Mesenchymal stem cell (in vitro differentiated cells and primary cell): ENCODE data around the gene EEFSEC.

Source experiments
- DNase-seq: peaks from one replicate; pipeline ENCODE4 v3.0.0-alpha.2; 2013
- H2AFZ ChIP-seq: one replicate; pipeline ENCODE4 v1.6.1; 2013; ENCODE audit warnings: low read depth, mild to moderate bottlenecking, control low read depth, inconsistent platforms, low read length, moderate library complexity
- H2AK5ac ChIP-seq: 2 replicates; pipeline ENCODE4 v1.6.1; 2013; ENCODE audit warnings: low read length, moderate library complexity, mild to moderate bottlenecking, inconsistent platforms; ENCODE audit not compliant: severe bottlenecking
- H2BK120ac ChIP-seq: one replicate; pipeline ENCODE4 v1.6.1; 2013; ENCODE audit warnings: low read depth, mild to moderate bottlenecking, inconsistent platforms, low read length, moderate library complexity
- H2BK12ac ChIP-seq, 2 experiments: one replicate each; pipeline ENCODE4 v1.6.1; 2013; ENCODE audit warnings: inconsistent platforms in 2 of 2, low read length in 2 of 2, mild to moderate bottlenecking in 2 of 2, moderate library complexity in 2 of 2, control low read depth in 1 of 2
- H2BK15ac ChIP-seq: one replicate; pipeline ENCODE4 v1.6.1; 2013; ENCODE audit warnings: mild to moderate bottlenecking, low read depth, inconsistent platforms; ENCODE audit not compliant: poor library complexity, severe bottlenecking
- H2BK5ac ChIP-seq: 2 replicates; pipeline ENCODE4 v1.6.1; 2013; ENCODE audit warnings: low read depth, mild to moderate bottlenecking, low read length, control low read depth, inconsistent platforms; ENCODE audit not compliant: poor library complexity, severe bottlenecking
- H3K14ac ChIP-seq, 2 experiments: one replicate each; pipeline ENCODE4 v1.6.1; 2013; ENCODE audit warnings: inconsistent platforms in 2 of 2, low read length in 2 of 2, control low read depth in 1 of 2, mild to moderate bottlenecking in 1 of 2, moderate library complexity in 1 of 2
- H3K18ac ChIP-seq, 2 experiments: one replicate each; pipeline ENCODE4 v1.6.1; 2013; ENCODE audit warnings: inconsistent platforms in 2 of 2, low read length in 2 of 2, control low read depth in 1 of 2, low read depth in 1 of 2, mild to moderate bottlenecking in 1 of 2
- H3K23ac ChIP-seq, 2 experiments: one replicate each; pipeline ENCODE4 v1.6.1; 2013; ENCODE audit warnings: inconsistent platforms in 2 of 2, low read length in 2 of 2, mild to moderate bottlenecking in 2 of 2, moderate library complexity in 2 of 2, control low read depth in 1 of 2
- H3K27ac ChIP-seq: 2 replicates; pipeline ENCODE4 v1.5.1; 2013; ENCODE audit warnings: mild to moderate bottlenecking, moderate library complexity, low read length, control low read depth, inconsistent platforms; ENCODE audit not compliant: poor library complexity, severe bottlenecking
- H3K27me3 ChIP-seq, 2 experiments: 2 replicates each; pipeline versions ENCODE4 v1.6.1 to v1.7.0; 2013; ENCODE audit warnings: low read length in 2 of 2, mild to moderate bottlenecking in 2 of 2, moderate library complexity in 2 of 2, control low read depth in 1 of 2, inconsistent platforms in 1 of 2; ENCODE audit not compliant: control insufficient read depth in 1 of 2, insufficient read depth in 1 of 2
- H3K36me3 ChIP-seq, 2 experiments: 2 replicates each; pipeline versions ENCODE4 v1.6.1 to v1.7.0; 2013; ENCODE audit warnings: low read length in 2 of 2, control low read depth in 1 of 2, inconsistent platforms in 1 of 2, low read depth in 1 of 2, mild to moderate bottlenecking in 1 of 2; ENCODE audit not compliant: insufficient read depth in 2 of 2, control insufficient read depth in 1 of 2
- H3K4ac ChIP-seq, 2 experiments: one replicate each; pipeline ENCODE4 v1.6.1; 2013; ENCODE audit warnings: inconsistent platforms in 2 of 2, low read length in 2 of 2, mild to moderate bottlenecking in 2 of 2, moderate library complexity in 2 of 2, control low read depth in 1 of 2, low read depth in 1 of 2
- H3K4me1 ChIP-seq: 2 replicates; pipeline ENCODE4 v1.6.1; 2013; ENCODE audit warnings: low read depth, low read length, control low read depth; ENCODE audit not compliant: control insufficient read depth, insufficient read depth
- H3K4me2 ChIP-seq: 2 replicates; pipeline ENCODE4 v1.6.1; 2013; ENCODE audit warnings: low read length, mild to moderate bottlenecking, inconsistent platforms; ENCODE audit not compliant: poor library complexity, severe bottlenecking
- H3K4me3 ChIP-seq, 2 experiments: 2 replicates each; pipeline versions ENCODE4 v1.5.1 to v1.7.0; 2013; ENCODE audit warnings: low read length in 2 of 2, mild to moderate bottlenecking in 2 of 2, control low read depth in 1 of 2, low read depth in 1 of 2; ENCODE audit not compliant: insufficient read depth in 1 of 2
- H3K79me1 ChIP-seq: replicated peaks from 2 replicates; pipeline ENCODE4 v1.6.1; 2013; ENCODE audit warnings: mild to moderate bottlenecking, control low read depth, low read length, inconsistent platforms; ENCODE audit not compliant: poor library complexity, severe bottlenecking
- H3K9ac ChIP-seq: 2 replicates; pipeline ENCODE4 v1.7.0; 2013; ENCODE audit warnings: mild to moderate bottlenecking, low read length, moderate library complexity
- H3K9me3 ChIP-seq: 2 replicates; pipeline ENCODE4 v1.7.0; 2013; ENCODE audit warnings: mild to moderate bottlenecking, low read length; ENCODE audit not compliant: control insufficient read depth
- H4K8ac ChIP-seq: one replicate; pipeline ENCODE4 v1.6.1; 2013; ENCODE audit warnings: inconsistent platforms, mild to moderate bottlenecking, low read length, moderate library complexity
- H4K91ac ChIP-seq: one replicate; pipeline ENCODE4 v1.6.1; 2013; ENCODE audit warnings: mild to moderate bottlenecking, low read length, inconsistent platforms
- WGBS: methylation state at CpG from one replicate; pipeline ENCODE4 v1.1.7; 2013; ENCODE audit warnings: mixed read lengths; 5-methylcytosine and 5-hydroxymethylcytosine counted together

Gene EEFSEC

GRCh38 chr3:128321418-128321817 lies 168.1 kb downstream of the EEFSEC start:
- H2AK5ac ChIP-seq = no peak overlapping the region
- H3K79me1 ChIP-seq = no peaks in the 10 kb centered on the region
- no peak overlapping the region for H3K4ac ChIP-seq
- no peak overlapping the region for H2AFZ ChIP-seq
- H3K4me1 ChIP-seq = peaks cover 3% of the 10 kb centered on the region
- H2BK5ac ChIP-seq = no peak overlapping the region
- no peak overlapping the region for H3K23ac ChIP-seq
- no peak overlapping the region for H2BK15ac ChIP-seq
- H3K9ac ChIP-seq = peak overlapping the region; percentile 6
- 97% methylated on average over 4 of the region's 4 CpGs for WGBS
- no peak overlapping the region for H3K4me2 ChIP-seq
- peak overlapping the region in 1 of 2 experiments; percentile 62 for H3K14ac ChIP-seq
- no peak overlapping the region for H2BK12ac ChIP-seq
- no peak overlapping the region for H3K27ac ChIP-seq
- H3K27me3 ChIP-seq = peaks cover 0 to 3% of the 10 kb centered on the region in 2 experiments
- H2BK120ac ChIP-seq = no peak overlapping the region
- H3K36me3 ChIP-seq = peaks cover 0 to 11% of the 10 kb centered on the region in 2 experiments
- no peak overlapping the region for H4K91ac ChIP-seq
- no peak overlapping the region for H4K8ac ChIP-seq
- no peak overlapping the region for H3K18ac ChIP-seq
- no peaks in the 10 kb centered on the region for H3K9me3 ChIP-seq
- no peak for DNase-seq
- no peak overlapping the region for H3K4me3 ChIP-seq

DNA sequence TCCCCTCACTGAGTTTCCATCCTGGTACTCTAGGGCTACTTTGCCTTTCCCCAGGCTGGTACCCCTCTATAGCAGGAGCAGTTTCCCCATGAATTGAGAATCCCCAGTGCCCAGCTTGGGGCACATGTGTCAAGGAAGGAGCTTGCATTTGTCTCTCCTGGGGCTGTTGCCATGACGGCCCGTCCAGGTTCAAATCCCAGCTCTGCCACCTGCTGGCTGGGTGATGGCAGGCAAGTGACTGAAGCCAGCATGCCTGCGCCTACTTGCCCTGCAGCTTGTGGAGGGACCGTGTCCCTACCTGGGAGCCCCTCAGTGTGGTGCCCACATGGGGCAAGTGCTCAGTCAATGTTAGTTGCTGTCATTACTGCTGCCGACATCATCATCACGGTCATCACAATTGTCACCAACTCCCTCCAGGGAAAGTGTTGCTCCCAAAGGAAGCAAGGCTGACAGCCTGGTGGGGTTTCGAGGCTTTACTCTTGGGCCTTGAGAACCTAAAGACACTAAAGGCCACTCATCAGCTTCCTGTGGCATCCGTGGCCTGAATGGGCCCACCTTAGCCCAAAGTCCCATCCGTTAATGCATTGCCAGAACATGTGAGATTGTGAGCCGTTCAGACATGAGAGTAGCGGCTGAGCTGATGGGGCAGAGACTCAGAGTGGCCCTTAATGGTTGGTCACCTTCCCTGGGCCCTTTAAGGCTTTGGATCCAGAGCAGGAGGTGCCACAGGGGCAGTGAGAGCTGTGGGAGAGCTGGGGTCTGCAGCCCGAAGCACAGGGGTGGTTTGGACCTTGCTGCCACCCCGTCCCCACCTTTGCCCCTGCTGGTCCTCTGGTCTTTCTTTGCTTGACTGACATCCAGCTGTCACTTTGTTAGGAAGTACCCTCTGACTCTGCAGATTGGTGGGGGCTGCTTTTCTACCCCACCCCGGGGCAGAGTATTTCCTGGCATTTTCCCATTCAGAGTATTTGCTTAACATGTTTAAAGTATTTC lies 169.0 kb downstream of the EEFSEC start:
- no peak overlapping the region for H3K18ac ChIP-seq
- DNase-seq = peak; percentile 47
- no peak overlapping the region for H3K14ac ChIP-seq
- H2BK120ac ChIP-seq = no peak overlapping the region
- no peak overlapping the region for H3K4me2 ChIP-seq
- no peak overlapping the region for H2BK15ac ChIP-seq
- no peak overlapping the region for H2AFZ ChIP-seq
- peak overlapping the region; percentile 6 for H3K9ac ChIP-seq
- no peak overlapping the region for H4K91ac ChIP-seq
- H3K79me1 ChIP-seq = no peaks in the 10 kb centered on the region
- no peak overlapping the region for H3K27ac ChIP-seq
- 89% methylated on average over 13 of the region's 14 CpGs for WGBS
- H3K23ac ChIP-seq = no peak overlapping the region
- H4K8ac ChIP-seq = no peak overlapping the region
- H3K4me1 ChIP-seq = peaks cover 3% of the 10 kb centered on the region
- H3K4me3 ChIP-seq = no peak overlapping the region
- no peak overlapping the region for H2BK12ac ChIP-seq
- no peaks in the 10 kb centered on the region for H3K9me3 ChIP-seq
- H3K36me3 ChIP-seq = peaks cover 0 to 8% of the 10 kb centered on the region in 2 experiments
- no peak overlapping the region for H3K4ac ChIP-seq
- H3K27me3 ChIP-seq = peaks cover 0 to 3% of the 10 kb centered on the region in 2 experiments
- no peak overlapping the region for H2BK5ac ChIP-seq
- no peak overlapping the region for H2AK5ac ChIP-seq

GRCh38 chr3:128323206-128324081 lies 170.2 kb downstream of the EEFSEC start:
- no peak for DNase-seq
- Histone ChIP-seq H3K14ac (no peak overlapping the region), H3K4me3 (no peak overlapping the region), H4K8ac (no peak overlapping the region), H3K27ac (no peak overlapping the region), H2AFZ (no peak overlapping the region), H3K9me3 (no peaks in the 10 kb centered on the region), H2AK5ac (no peak overlapping the region), H3K4me1 (peaks cover 3% of the 10 kb centered on the region), H3K18ac (no peak overlapping the region), H3K27me3 (no peaks in the 10 kb centered on the region), H2BK5ac (no peak overlapping the region), H3K9ac (no peak overlapping the region), H3K23ac (no peak overlapping the region), H2BK15ac (no peak overlapping the region), H2BK120ac (no peak overlapping the region), H3K4me2 (no peak overlapping the region), H2BK12ac (no peak overlapping the region), H3K4ac (no peak overlapping the region), H3K36me3 (peaks cover 0 to 3% of the 10 kb centered on the region in 2 experiments), H4K91ac (no peak overlapping the region), H3K79me1 (no peaks in the 10 kb centered on the region)
- 94% methylated on average over 16 of the region's 17 CpGs for WGBS
